Tibial artery (tissue), 4 donors: ENCODE data around the gene WLS.

Experiments
- DNase-seq, 2 donors: peaks; one replicate each; pipeline ENCODE4 v3.0.0-alpha.2; 2019
- H3K27ac ChIP-seq, 2 donors: fragments of 200-600 bp; sonication (generic) in 1 of 2; 1 replicate in 1 of 2; 2 replicates in 1 of 2; pipeline ENCODE4 v1.5.1; 2018 to 2019; ENCODE audit warnings: mild to moderate bottlenecking in 1 of 2
- H3K27me3 ChIP-seq, 2 donors: fragments of 200-600 bp; sonication (generic) in 1 of 2; one replicate each; pipeline versions ENCODE4 v1.5.1 to v1.6.0; 2016 to 2019
- H3K36me3 ChIP-seq, 3 donors: fragments of 200-600 bp; sonication (generic) in 2 of 3; one replicate each; pipeline ENCODE4 v1.5.1; 2016 to 2019; ENCODE audit warnings: mild to moderate bottlenecking in 2 of 3
- H3K4me1 ChIP-seq, 4 donors: fragments of 200-600 bp; sonication (generic) in 2 of 4; 1 replicate in 3 of 4; 2 replicates in 1 of 4; pipeline ENCODE4 v1.5.1; 2016 to 2019
- H3K4me3 ChIP-seq, 2 donors: fragments of 200-600 bp; sonication (generic) in 1 of 2; 1 replicate in 1 of 2; 2 replicates in 1 of 2; pipeline ENCODE4 v1.5.1; 2018 to 2019; ENCODE audit warnings: mild to moderate bottlenecking in 2 of 2
- H3K9me3 ChIP-seq, 3 donors: fragments of 200-600 bp; sonication (generic) in 1 of 3; one replicate each; pipeline ENCODE4 v1.5.1; 2016 to 2019
- intact Hi-C: fragments of 100-400 bp; cut with DNase I; formaldehyde crosslinking; loops from one replicate; pipeline ENCODE4 v1.15.0; 2023; ENCODE audit warnings: low total_unique reads
- TF ChIP-seq, protein P1 (sequence below), 2 experiments: fragments of 200-600 bp in 1 of 2; fragments of 450-650 bp in 1 of 2; IDR thresholded peaks; one replicate each; pipeline ENCODE4 v1.5.1; 2017 to 2019; ENCODE audit warnings: antibody characterized with exemption in 2 of 2, mild to moderate bottlenecking in 1 of 2, moderate library complexity in 1 of 2

Gene WLS

DNA sequence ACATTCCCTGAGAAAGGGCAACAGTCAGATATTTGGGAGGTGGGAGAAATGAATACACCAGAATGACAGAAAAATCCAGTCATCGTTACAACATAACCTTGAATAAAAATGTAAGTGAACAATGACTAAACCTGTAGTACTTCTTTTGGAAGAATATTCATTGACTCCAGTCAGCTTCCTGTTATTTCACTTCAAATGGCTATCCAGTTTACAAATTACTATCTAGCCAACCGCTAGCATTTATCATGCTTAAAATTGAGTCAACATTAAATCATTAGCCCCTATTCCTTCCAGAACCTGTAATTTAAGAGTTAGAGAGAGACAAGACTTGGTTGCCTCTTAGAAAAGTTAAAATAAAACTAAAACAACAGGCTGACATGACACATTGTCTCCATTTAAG is 33.6 kb downstream of the WLS start:
- intact Hi-C loops = loop anchor here (5.0 kb wide), 1 partner anchor 34 kb away; the partner anchor contains the start of gene WLS

DNA sequence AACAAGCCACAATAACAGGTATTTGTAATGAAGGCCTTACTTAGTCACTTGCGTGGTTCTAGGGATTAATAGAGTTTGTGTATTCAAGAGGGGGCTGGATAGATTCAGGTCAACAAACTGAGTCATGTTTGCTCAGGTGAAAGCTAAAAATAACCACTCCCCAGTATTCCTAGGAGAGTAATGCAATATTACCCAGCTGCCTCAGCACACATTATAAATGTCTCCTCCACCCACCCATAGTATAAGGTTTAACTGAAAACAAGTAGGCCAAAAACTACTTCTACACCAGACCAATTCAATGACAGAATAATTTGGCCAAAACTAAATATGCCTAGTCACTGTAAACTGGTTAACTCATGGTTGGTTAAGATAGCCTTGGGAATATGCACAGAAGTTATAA is 34.4 kb downstream of the WLS start:
- peaks cover 0 to 46% (median 11%) of the 10 kb centered on the region in 4 donors for H3K4me1 ChIP-seq
- no peak overlapping the region for H3K4me3 ChIP-seq

More for the DNA sequence above, 33.6 kb downstream of the WLS start:
- Histone ChIP-seq H3K36me3 (no peaks in the 10 kb centered on the region), H3K27ac (no peak overlapping the region), H3K27me3 (no peaks in the 10 kb centered on the region), H3K4me3 (no peak overlapping the region), H3K9me3 (no peaks in the 10 kb centered on the region), H3K4me1 (peaks cover 0 to 47% (median 11%) of the 10 kb centered on the region in 4 donors)
- TF ChIP-seq, protein P1, sequence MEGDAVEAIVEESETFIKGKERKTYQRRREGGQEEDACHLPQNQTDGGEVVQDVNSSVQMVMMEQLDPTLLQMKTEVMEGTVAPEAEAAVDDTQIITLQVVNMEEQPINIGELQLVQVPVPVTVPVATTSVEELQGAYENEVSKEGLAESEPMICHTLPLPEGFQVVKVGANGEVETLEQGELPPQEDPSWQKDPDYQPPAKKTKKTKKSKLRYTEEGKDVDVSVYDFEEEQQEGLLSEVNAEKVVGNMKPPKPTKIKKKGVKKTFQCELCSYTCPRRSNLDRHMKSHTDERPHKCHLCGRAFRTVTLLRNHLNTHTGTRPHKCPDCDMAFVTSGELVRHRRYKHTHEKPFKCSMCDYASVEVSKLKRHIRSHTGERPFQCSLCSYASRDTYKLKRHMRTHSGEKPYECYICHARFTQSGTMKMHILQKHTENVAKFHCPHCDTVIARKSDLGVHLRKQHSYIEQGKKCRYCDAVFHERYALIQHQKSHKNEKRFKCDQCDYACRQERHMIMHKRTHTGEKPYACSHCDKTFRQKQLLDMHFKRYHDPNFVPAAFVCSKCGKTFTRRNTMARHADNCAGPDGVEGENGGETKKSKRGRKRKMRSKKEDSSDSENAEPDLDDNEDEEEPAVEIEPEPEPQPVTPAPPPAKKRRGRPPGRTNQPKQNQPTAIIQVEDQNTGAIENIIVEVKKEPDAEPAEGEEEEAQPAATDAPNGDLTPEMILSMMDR (IDR thresholded peaks at IDR 0.05) = no peak
- no peak for DNase-seq

DNA sequence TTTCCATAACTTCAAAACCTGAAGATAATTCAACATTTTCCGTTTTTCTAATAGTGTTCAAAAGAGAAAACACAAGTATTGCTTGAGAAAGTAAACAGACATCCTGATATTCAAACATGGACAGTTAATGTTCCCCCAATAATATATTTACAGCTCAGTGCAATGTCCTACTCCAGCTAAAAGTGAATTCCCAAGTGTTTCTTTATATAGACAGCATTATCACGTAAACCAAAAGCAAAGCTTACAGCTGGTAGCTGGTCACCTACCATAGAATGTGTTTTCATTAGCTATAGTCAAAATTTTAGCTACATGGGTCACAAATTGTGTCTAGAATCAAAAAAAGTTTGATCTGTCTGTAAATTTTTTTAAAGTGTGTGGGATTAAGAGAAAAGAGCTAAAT is 34.9 kb downstream of the WLS start:
- Histone ChIP-seq H3K4me3 (no peak overlapping the region), H3K9me3 (no peaks in the 10 kb centered on the region), H3K4me1 (peaks cover 0 to 42% (median 11%) of the 10 kb centered on the region in 4 donors), H3K36me3 (no peaks in the 10 kb centered on the region), H3K27ac (peak overlapping the region; percentile 40 to 71), H3K27me3 (no peaks in the 10 kb centered on the region)
- DNase-seq = no peak
- TF ChIP-seq, protein P1 (IDR thresholded peaks at IDR 0.05) = no peak
- intact Hi-C loops = loop anchor here (5.0 kb wide), 1 partner anchor 35 kb away; the partner anchor contains the start of gene WLS

More for the DNA sequence above, 34.4 kb downstream of the WLS start:
- Histone ChIP-seq H3K36me3 (no peaks in the 10 kb centered on the region), H3K27me3 (no peaks in the 10 kb centered on the region), H3K9me3 (no peaks in the 10 kb centered on the region), H3K27ac (peak overlapping the region; percentile 40 to 71)
- intact Hi-C loops = loop anchor here (5.0 kb wide), 1 partner anchor 34 kb away; the partner anchor contains the start of gene WLS
- TF ChIP-seq, protein P1 (IDR thresholded peaks at IDR 0.05) = no peak
- no peak for DNase-seq

DNA sequence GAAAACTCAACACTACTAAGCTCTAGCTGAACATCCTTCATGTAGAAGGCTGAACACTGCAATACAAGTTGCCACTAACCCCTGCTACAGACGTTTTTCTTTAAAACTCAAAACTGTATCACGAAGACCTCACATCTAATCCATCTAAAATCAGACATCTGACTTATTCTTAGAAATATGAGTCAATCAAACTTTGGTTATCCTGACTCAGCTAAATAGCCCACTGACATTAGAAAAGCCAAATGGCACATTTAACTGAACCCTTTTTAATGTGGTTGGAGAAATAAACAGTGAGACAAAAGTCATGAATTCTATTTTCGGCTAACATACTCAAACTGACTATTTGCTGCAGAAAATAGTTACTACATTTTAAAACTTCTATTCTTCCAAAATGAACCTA is 35.6 kb downstream of the WLS start:
- TF ChIP-seq, protein P1 (IDR thresholded peaks at IDR 0.05) = no peak
- peaks cover 0 to 34% (median 7%) of the 10 kb centered on the region in 4 donors for H3K4me1 ChIP-seq
- H3K27ac ChIP-seq = peak overlapping the region; percentile 40 to 71
- peaks cover 0 to 2% (median 0%) of the 10 kb centered on the region in 3 donors for H3K36me3 ChIP-seq
- DNase-seq = no peak
- no peak overlapping the region for H3K4me3 ChIP-seq
- intact Hi-C loops = loop anchor here (5.0 kb wide), 1 partner anchor 36 kb away; the partner anchor contains the start of gene WLS
- H3K27me3 ChIP-seq = no peaks in the 10 kb centered on the region
- H3K9me3 ChIP-seq = no peaks in the 10 kb centered on the region

DNA sequence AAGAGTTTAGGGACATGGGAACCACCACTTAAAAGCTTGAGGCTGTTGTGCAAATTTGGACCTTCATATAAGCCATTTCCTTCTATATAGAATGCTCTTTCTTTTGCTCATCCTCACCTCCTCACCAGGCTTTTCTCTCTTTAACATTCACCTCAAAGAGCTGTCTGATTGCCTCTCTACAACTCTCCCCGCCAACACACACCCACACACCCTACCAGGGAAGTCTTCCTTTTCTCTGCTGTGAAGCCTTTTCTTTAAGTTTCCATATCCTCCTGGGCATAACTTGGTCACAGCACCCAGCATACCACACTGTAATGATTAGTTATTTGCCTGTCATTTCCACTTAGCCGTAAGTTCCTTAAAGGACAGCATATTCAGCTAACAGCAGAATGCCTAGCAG is 40.6 kb downstream of the WLS start:
- H3K36me3 ChIP-seq = peaks cover 0 to 13% (median 7%) of the 10 kb centered on the region in 3 donors
- no peak overlapping the region for H3K27ac ChIP-seq
- H3K9me3 ChIP-seq = no peaks in the 10 kb centered on the region
- no peaks in the 10 kb centered on the region for H3K27me3 ChIP-seq
- H3K4me3 ChIP-seq = no peak overlapping the region
- intact Hi-C loops = no loop called here
- DNase-seq = no peak
- H3K4me1 ChIP-seq = peaks cover 0 to 6% (median 3%) of the 10 kb centered on the region in 4 donors
- TF ChIP-seq, protein P1 (IDR thresholded peaks at IDR 0.05) = no peak
